ENCODE results near the gene HNRNPL. TPM values are rescaled to one million over a fixed set of nuclear protein-coding genes. Genes with fewer than 3 reads are reported as not detected.

Gene HNRNPL
- total RNA-seq, 1 donor from 2014 or later: 190 TPM

DNA sequence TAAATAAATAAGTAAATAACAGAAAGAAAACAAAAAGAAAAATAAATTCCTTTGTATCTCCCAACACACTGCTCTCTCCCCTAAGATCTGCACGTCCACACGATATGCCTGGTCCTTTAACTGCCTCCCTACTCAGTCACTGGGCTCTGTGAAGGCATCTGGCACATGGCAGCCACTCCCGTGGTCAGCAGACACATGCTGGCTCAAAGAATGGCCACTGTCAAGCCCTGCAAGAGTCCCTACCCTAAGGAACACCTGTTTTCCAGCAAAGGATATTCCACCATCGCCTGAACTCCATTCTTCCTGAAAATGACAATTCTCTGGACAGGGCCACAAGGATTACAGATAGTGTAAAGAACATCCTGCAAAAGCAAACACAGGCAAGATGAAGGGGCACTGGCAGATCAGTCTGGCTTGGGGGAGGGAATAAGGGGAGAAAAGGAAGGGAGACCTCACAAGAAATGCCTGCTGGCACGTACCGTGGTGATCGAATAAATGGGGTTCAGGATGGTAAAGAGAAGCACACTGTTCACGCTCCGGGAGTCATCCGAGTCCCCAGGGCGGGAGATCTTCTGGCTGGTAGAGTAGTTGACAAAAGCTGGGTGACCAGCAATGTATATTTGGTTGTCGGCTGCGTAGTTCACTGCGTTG, 4.3 kb downstream of the HNRNPL start:
- H3K27ac ChIP-seq: no peak overlapping the region

DNA sequence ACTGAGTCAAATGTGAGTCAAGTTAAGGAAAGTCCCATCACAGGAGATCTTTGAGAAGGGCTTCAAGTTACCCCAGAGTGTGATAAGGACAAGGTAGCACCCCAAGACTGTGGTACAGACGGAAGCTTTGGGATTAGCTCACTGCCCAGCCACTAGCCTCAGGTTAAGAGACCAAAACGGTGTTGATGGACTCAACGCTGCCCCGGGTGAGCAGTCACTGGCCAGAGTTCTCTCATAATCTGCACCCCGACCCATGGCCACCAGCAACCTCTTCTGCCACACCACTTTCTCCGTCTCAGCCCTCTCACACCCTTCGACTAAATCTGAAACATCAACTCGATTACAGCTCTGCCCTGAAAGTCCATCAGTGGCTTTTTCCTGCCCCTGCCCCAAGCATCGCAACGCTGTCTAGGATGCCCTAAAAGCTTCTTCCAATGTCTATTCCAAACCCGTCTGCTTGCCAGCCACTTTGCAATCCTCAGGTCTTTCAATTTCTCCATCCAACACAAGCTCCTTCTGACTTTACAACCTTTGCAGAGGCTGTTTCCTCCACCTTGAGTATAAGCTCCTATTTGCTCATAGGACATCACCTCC, 5.6 kb downstream of the HNRNPL start:
- intact Hi-C loops (cut with DNase I): no loop called here
- Histone ChIP-seq H3K27me3 (no peaks in the 10 kb centered on the region), H3K4me1 (peaks cover 65% of the 10 kb centered on the region), H3K27ac (no peak overlapping the region), H3K36me3 (peaks cover 20 to 86% of the 10 kb centered on the region in 2 donors), H3K4me3 (no peak overlapping the region), H3K9me3 (no peaks in the 10 kb centered on the region)
- DNase-seq (ENCODE audit: extremely low spot score in 2 of 2): no peak
- TF ChIP-seq, protein P1, sequence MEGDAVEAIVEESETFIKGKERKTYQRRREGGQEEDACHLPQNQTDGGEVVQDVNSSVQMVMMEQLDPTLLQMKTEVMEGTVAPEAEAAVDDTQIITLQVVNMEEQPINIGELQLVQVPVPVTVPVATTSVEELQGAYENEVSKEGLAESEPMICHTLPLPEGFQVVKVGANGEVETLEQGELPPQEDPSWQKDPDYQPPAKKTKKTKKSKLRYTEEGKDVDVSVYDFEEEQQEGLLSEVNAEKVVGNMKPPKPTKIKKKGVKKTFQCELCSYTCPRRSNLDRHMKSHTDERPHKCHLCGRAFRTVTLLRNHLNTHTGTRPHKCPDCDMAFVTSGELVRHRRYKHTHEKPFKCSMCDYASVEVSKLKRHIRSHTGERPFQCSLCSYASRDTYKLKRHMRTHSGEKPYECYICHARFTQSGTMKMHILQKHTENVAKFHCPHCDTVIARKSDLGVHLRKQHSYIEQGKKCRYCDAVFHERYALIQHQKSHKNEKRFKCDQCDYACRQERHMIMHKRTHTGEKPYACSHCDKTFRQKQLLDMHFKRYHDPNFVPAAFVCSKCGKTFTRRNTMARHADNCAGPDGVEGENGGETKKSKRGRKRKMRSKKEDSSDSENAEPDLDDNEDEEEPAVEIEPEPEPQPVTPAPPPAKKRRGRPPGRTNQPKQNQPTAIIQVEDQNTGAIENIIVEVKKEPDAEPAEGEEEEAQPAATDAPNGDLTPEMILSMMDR (IDR thresholded peaks at IDR 0.05): no peak
- TF ChIP-seq POLR2AphosphoS5 (IDR thresholded peaks at IDR 0.05; ENCODE audit: insufficient read depth in 1 of 2, low read depth in 1 of 2): no peak
- no peak for TF ChIP-seq POLR2A (IDR thresholded peaks at IDR 0.05)

More for the DNA sequence above, 4.3 kb downstream of the HNRNPL start:
- Histone ChIP-seq H3K27me3 (no peaks in the 10 kb centered on the region), H3K9me3 (no peaks in the 10 kb centered on the region), H3K36me3 (peaks cover 20 to 73% of the 10 kb centered on the region in 2 donors), H3K4me1 (peaks cover 52% of the 10 kb centered on the region), H3K4me3 (no peak overlapping the region)
- TF ChIP-seq, protein P1 (IDR thresholded peaks at IDR 0.05): no peak
- TF ChIP-seq POLR2A (IDR thresholded peaks at IDR 0.05) (no peak), POLR2AphosphoS5 (IDR thresholded peaks at IDR 0.05; ENCODE audit: insufficient read depth in 1 of 2, low read depth in 1 of 2) (no peak)
- DNase-seq (ENCODE audit: extremely low spot score in 2 of 2): no peak
- intact Hi-C loops (cut with DNase I): no loop called here

DNA sequence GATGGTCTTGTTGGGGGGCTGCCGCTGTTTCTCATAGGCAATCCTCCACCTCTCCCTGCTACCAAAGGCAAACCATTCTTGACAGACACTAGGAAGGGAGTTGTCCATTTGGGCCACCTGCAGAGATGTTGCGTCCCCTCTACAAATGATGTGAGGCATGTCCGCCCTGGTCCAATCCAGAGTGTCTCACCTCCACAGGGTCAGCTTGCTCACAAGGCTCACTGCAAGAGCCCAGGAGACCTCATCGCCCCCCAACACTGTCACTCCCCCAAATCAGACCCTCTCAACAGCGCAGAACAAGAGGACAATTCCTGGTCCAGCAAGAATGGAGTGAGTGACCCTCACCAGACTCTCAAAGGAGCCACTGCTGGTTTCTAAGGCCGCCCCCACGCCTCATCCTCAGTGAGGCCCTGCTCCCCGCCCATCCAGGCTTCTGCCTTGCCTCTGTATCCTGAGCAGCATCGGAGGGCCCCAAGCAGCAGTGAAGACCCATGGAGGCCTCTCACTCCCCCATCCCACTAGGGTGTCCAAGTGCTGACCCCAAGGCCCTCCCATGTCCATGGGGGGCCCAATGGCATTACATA, 6.5 kb downstream of the HNRNPL start:
- DNase-seq (ENCODE audit: extremely low spot score in 2 of 2): no peak
- no peaks in the 10 kb centered on the region for H3K27me3 ChIP-seq
- H3K4me1 ChIP-seq: peaks cover 67% of the 10 kb centered on the region
- no peak overlapping the region for H3K27ac ChIP-seq
- no peak for TF ChIP-seq POLR2A (IDR thresholded peaks at IDR 0.05)
- TF ChIP-seq, protein P1 (IDR thresholded peaks at IDR 0.05): no peak
- peaks cover 21 to 95% of the 10 kb centered on the region in 2 donors for H3K36me3 ChIP-seq
- intact Hi-C loops (cut with DNase I): no loop called here
- no peaks in the 10 kb centered on the region for H3K9me3 ChIP-seq
- no peak overlapping the region for H3K4me3 ChIP-seq

DNA sequence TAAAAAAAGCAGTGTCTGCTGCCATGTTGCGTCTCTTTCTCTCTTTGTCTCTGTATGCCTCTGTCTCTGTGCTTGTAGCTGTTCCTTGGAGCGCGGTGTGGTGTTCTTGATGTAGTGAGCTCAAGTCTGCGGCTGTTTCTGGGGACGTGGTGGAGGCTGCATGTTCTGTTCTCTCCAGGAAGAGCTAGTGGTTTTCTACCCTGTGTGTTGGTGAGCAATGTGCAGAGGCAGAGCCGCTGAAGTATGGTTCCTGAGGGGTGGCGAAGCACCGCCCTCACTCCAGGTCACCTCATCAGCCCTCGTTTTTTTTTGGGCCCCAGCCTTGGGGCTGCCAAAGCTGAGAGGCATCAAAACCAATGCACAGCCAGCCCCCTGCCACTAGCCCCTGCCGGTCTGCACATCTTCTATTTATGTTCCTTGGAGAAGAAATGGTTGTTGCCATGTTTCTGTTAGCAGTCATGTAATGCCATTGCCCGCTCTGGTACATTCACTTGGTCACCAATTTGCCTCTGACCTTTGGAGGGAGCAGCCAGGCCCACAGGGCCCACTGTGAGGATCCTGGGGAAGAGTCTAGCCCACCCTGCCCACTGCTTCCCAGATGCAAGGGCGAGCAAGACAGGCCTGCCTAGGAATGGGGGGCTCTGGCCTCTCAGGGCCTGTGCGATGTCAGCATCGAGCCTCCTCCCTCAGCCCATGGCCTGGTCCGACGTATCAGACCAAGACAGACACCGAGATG, 7.2 kb downstream of the HNRNPL start:
- no peak for TF ChIP-seq POLR2A (IDR thresholded peaks at IDR 0.05)
- TF ChIP-seq, protein P1 (IDR thresholded peaks at IDR 0.05): no peak
- no peak for TF ChIP-seq POLR2AphosphoS5 (IDR thresholded peaks at IDR 0.05; ENCODE audit: insufficient read depth in 1 of 2, low read depth in 1 of 2)
- Histone ChIP-seq H3K27me3 (no peaks in the 10 kb centered on the region), H3K4me1 (peaks cover 67% of the 10 kb centered on the region), H3K9me3 (no peaks in the 10 kb centered on the region), H3K4me3 (no peak overlapping the region), H3K36me3 (peaks cover 27 to 100% of the 10 kb centered on the region in 2 donors), H3K27ac (no peak overlapping the region)
- DNase-seq (ENCODE audit: extremely low spot score in 2 of 2): no peak
- intact Hi-C loops (cut with DNase I): no loop called here
